HG03280 (cell line): ENCODE data around the gene MTCL1.

Experiments used
- ATAC-seq: cut with Tn5 transposase; IDR thresholded peaks from one replicate; pipeline ENCODE4 v1.9.1; 2021; ENCODE audit warnings: mild to moderate bottlenecking, moderate library complexity; ENCODE audit not compliant: unreplicated experiment

The MTCL1 gene

DNA sequence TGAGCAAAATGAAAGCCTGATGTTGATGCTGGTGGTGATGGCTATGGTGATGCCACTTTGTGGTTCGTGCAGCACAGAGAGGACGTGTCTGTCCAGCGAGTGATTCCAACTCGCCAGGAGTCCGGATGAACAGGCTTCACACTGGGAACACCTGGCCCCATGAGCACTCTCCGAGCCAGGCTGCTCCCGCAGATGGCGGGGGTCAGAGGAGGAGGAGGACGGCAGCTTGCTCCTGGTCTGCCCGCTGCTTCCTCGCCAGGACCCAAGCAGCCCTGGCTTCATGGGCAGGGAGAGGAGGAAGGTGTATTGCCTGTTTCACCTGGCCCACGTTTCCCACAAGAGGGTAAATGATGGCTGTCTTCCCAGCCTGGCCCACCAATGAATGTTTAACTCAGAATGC lies 121.6 kb downstream of the MTCL1 start:
- ATAC-seq, result no peak

GRCh38 chr18:8828300-8828699 lies 122.9 kb downstream of the MTCL1 start:
- no peak for ATAC-seq

DNA sequence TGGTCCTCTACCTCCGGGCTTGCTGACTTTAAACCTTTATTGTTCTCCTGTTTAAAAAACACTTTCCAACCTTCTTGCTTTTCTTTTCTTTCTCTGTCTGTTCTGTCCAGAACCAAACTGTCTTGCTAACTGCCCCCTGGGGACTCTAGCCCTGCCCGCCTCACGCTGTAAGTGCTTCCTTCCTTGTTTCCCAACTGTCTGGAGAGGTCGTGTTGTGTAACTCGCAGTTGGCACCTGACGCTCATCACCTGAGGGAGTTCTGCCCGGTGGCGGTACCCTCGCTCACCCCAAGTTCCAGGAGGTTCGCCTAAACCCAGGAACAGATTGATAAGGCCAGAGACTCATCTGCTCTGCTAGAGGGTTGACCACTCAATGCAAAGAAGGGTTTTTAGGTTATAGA lies 123.4 kb downstream of the MTCL1 start:
- no peak for ATAC-seq

DNA sequence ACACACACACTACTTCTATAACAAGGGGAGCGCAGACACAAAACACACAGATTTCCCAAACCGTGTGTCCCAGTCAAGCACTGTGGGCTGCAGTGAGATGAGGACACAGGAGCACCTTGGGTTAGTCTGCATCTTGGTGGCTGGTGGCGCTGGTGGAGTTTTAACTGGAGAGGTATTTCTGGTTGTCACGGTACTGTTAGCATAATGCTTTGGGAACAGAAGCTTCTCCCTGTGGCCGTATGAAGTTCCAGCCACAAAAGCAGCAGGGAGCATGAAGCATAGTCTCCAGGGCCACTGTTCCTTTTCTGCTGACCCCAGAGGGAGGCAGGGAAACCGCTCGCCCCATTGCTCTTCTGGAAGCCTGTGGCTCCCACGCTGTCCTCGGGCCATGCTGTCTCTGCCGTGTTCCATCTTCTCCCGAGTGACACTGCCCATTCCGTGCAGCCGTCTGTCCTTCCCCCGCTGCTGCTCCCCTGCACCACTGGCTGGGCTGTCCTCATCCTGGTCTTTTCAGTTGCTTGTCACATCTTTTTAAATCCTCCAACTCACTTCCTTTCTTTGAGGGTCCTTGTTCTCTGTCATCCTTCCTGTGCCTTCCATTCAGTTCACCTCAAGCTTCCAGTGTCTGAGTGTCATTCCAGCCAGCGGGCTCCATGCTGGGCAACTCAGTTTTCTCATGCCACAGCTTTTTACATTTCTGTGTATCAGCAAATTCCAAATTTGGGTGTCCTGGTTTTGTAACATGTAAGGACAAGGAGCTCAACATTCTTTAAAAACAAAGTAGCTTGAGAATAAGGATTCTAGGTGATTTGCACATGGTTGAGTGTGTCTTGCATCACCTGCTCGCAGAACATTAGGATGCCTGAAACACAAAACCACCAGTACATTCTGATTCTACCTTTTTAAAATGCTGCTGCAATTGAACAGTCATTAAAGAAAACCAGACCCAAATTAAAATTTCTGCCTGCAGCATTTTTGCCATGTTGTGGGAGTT lies 125.0 kb downstream of the MTCL1 start:
- ATAC-seq, result no peak

DNA sequence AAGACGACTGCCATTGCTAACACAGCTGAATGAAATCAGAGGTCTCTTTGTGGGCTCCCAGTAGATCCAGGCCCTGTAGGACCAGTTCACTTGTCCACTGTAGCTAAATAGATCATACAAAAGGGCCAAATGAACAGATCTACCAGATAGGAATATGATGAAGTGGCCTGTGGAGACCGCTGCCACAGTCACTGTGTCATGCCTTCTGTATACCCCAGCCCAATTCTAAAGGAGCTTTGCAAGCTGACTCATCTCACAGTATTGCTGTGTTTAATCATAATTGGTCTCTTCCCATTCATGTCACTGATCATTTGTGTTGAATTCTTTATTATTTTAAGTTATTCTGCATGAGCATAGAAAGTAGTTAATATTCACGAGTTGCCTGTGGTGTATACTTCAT lies 125.8 kb downstream of the MTCL1 start:
- no peak for ATAC-seq

DNA sequence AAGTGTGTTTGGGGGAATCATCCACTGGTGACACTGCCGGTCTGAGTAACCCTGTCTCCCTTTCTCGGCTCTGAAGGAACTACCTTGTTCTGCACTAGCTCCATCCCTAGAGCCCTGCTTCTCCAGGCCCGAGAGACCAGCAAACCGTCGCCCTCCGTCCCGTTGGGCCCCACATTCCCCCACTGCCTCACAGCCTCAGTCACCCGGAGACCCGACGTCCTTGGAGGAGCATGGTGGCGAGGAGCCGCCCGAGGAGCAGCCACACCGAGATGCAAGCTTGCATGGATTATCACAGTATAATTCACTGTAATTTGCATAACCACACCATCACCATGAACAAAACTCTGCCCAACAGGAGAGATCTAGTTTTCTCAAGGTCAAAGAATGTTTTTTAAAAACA lies 126.2 kb downstream of the MTCL1 start:
- ATAC-seq, result no peak

DNA sequence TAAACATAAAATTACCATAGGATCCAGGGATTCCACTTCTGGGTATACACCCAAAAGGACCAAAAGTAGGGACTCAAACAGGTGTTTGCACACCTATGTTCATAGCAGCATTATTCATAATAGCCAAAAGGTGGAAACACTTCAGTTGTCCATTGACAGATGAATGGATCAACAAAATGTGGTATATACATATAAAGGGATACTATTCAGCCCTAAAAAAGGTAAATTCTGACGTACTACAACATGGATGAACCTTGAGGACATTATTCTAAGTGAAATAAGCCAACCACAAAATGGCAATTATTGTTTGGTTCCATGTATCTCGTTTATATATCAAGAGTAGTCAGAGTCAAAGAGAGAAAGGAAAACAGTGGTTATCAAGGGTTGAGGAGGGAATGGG lies 128.1 kb downstream of the MTCL1 start:
- no peak for ATAC-seq

GRCh38 chr18:8834881-8835280 lies 129.5 kb downstream of the MTCL1 start:
- no peak for ATAC-seq

DNA sequence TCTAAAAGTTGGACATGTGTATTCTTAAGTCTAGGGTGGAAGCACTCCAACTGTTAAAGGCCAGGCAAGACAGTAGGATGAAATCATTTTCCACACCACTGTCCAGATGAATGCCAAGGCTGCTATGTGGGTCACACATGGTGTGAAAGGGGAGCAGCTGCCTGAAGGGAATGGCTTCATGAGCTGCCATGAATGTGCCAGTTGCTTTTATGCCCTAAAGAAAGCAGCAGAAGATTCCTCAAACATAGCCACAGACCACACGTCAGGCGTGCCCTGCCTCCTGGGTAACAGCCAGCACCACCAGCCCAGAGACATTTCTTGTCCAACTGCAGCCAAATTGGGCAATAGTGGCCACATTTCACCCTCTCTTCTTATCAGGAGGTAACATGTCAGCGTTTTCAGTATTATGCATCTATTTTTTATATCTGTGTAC lies 130.2 kb downstream of the MTCL1 start:
- no peak for ATAC-seq

- no peak for ATAC-seq
These were observed 133.9 kb downstream of the MTCL1 start for GRCh38 chr18:8839281-8839680.

DNA sequence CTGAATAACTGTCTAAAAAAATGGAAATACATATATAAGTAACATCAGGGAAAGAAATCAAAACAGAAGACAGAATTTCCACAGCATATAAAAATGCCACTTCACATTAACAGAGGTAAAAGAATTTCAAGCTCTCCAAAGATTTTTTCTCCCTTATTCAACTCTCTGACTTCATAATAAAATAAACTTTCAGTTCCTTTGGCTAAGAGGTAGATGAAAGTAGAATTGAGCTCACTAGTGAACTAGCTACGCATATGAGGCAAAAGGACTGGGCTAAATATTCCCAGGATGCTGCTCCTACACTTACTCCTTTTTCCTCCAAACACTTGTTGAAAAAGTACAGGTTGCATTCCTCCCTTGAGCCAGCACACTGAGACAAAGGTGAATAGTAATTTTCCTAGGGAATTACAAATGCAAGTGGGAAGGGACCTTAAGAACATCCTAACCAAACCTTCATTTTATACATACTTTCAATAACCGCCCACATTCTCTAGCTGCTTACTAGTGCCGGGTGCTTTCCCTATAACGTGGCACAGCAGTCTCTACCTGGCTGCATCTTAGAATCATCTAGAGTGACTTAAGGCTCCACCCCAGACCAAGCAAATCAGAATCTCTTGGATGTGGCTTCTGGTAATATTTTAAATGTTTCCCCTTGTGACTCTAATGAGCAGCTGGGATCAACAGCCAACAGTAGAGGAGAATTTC lies 136.6 kb downstream of the MTCL1 start:
- ATAC-seq, result no peak

- no peak for ATAC-seq
These were observed 137.2 kb downstream of the MTCL1 start for GRCh38 chr18:8842506-8842905.

GRCh38 chr18:8843005-8843404 lies 137.6 kb downstream of the MTCL1 start:
- ATAC-seq, result no peak

- no peak for ATAC-seq
These were observed 139.4 kb downstream of the MTCL1 start for GRCh38 chr18:8844721-8845148.

DNA sequence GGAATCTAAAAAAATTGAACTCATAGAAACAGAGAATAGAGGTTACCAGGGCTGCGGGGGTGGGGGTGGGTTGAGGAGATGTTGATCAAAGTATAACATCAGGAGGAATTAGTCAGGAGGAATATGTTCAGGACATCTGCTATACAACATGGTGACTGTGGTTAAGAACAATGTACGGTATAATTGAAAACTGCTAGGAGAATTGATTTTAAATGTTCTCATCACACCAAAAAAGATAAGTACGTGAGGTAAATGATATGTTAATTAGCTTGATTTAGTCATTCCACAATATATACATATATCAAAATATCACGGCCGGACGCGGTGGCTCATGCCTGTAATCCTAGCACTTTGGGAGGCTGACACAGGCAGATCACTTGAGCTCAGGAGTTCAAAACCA lies 140.2 kb downstream of the MTCL1 start:
- no peak for ATAC-seq

GRCh38 chr18:8847066-8847755 lies 141.9 kb downstream of the MTCL1 start:
- ATAC-seq, result no peak

DNA sequence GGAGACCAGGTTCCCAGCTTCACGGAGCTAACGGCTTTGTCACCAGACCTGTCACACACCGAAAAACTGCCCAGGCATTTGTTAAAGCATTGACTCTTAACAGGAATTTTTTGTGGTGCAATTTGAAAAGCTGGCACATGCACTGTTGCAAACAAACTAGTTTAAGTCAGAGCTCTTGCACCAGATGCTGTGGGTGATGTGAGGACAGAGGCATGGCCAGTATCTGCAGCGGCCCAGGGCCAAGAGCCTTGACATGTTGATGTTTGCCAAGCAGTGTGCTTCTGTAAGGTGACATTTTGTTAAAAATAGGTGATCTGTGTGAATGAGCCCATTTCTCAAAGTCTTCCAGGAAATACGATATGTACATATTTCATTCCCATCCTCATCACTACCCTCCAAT lies 142.5 kb downstream of the MTCL1 start:
- ATAC-seq, result no peak

GRCh38 chr18:8848541-8848940 lies 143.2 kb downstream of the MTCL1 start:
- ATAC-seq, result no peak

- ATAC-seq, result no peak
These were observed 144.3 kb downstream of the MTCL1 start for GRCh38 chr18:8849696-8850095.

GRCh38 chr18:8851659-8852058 lies 146.3 kb downstream of the MTCL1 start:
- no peak for ATAC-seq

GRCh38 chr18:8854550-8854949 lies 149.2 kb downstream of the MTCL1 start:
- ATAC-seq, result no peak
